ENCODE results near the gene DDT.

DNA sequence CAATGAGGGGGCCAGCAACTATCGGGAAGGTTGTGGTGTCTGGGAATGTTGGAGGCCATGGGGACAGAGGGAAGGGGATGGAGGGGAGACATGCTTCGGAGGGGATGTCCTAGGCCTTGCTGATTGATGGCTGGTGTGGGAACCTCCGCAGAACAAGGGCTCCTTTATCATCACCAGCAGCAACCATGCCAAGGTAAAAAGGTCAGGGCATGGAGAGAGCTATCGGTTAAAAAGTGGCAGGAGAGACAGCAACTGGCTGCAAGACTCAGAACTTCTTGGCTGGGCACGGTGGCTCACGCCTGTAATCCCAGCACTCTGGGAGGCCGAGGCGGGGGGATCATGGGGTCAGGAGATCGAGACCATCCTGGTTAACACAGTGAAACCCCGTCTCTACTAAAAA, 28.0 kb upstream of the DDT start:
- TF ChIP-seq, protein P1, sequence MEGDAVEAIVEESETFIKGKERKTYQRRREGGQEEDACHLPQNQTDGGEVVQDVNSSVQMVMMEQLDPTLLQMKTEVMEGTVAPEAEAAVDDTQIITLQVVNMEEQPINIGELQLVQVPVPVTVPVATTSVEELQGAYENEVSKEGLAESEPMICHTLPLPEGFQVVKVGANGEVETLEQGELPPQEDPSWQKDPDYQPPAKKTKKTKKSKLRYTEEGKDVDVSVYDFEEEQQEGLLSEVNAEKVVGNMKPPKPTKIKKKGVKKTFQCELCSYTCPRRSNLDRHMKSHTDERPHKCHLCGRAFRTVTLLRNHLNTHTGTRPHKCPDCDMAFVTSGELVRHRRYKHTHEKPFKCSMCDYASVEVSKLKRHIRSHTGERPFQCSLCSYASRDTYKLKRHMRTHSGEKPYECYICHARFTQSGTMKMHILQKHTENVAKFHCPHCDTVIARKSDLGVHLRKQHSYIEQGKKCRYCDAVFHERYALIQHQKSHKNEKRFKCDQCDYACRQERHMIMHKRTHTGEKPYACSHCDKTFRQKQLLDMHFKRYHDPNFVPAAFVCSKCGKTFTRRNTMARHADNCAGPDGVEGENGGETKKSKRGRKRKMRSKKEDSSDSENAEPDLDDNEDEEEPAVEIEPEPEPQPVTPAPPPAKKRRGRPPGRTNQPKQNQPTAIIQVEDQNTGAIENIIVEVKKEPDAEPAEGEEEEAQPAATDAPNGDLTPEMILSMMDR (IDR thresholded peaks at IDR 0.05; ENCODE audit: low read depth, low read length, poor library complexity, severe bottlenecking): no peak
- TF ChIP-seq EZH2phosphoT487 (IDR thresholded peaks at IDR 0.05; ENCODE audit: borderline replicate concordance, low read length): no peak
